ENCODE measurements around the gene ERV3-1.
"Not testable (repeated sequence)": the region's sequence is repeated elsewhere in the genome, so short reads cannot be mapped to it uniquely, and the experiment has no call there.

Gene ERV3-1

DNA sequence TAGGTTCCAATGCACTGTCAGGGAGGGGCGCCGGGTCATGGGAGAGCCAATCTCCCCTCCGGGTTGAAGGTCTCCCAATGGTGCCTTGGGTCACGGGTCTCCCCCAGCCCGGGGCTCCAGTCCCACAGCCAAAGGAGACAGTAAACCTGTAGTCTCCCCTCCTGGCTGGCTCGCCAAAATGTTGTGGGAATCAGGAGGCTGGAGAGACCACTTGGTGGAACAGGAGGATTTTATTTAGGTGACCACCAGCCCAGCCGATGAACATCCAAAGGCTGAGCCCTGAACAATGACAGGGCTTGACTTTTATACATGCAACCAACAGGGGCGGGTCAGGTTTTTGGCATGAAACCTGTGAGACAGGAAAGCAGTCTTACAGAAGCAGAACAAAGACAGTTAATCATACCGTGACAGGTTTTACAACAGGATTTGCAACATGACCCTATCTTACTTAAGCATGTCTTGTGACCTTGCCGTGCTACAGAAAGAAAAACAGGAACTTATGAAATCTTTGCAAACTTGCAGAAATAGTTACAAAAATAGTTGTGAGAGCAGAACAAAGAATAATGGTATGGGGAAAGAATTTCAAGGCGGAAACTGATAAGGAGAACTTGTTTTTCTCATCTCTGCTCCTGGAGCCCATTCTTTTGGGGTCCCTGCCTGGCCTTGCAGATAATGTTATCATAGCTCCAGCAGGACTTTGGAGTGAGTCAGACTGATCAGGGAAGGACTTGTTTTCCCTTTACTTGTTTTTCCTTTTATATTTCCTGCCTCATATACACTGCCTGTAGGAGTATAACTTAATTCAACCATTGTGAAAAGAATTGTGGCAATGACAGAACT is 7.1 kb downstream of the ERV3-1 start:
- DNase-seq (ENCODE audit: low read depth), result no peak

DNA sequence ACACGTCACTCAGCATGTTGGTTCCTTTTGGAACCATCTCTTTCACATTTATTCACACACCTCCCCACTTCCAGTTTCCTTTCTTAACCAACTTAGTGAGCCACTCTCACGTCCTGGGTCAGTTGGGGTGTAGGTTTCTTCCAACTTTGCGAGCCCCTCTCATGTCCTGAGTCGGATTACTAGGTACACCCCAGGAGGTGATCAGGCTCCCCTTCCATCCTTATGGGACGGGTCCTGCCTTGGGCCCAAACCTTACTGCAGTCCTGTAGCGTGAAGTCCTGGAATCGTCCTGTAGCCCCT is 7.7 kb downstream of the ERV3-1 start:
- no peak for DNase-seq (ENCODE audit: low read depth)

DNA sequence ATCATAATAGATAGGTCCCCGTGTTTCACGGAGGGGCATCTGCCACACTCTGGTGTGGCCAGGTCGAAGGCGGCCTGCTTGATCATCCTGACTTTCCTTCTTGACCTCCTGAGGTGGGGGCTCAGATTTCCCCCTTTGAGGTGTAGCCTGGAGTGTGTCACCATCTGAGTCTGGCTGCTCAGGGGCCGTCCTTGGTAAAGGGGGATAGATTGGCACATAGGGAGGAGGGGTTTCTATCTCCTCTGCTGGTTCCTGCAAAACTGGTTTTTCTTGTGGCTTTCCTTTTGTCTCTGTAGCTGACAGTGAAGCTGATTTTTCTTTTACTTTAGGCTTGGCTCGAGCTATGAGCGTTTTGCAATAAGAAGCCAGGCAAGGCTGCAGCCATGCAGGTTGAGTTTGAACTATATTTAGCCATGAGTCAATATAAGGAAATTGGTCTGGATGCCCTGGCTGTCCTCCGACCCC is 8.5 kb downstream of the ERV3-1 start:
- DNase-seq (ENCODE audit: low read depth), result no peak

DNA sequence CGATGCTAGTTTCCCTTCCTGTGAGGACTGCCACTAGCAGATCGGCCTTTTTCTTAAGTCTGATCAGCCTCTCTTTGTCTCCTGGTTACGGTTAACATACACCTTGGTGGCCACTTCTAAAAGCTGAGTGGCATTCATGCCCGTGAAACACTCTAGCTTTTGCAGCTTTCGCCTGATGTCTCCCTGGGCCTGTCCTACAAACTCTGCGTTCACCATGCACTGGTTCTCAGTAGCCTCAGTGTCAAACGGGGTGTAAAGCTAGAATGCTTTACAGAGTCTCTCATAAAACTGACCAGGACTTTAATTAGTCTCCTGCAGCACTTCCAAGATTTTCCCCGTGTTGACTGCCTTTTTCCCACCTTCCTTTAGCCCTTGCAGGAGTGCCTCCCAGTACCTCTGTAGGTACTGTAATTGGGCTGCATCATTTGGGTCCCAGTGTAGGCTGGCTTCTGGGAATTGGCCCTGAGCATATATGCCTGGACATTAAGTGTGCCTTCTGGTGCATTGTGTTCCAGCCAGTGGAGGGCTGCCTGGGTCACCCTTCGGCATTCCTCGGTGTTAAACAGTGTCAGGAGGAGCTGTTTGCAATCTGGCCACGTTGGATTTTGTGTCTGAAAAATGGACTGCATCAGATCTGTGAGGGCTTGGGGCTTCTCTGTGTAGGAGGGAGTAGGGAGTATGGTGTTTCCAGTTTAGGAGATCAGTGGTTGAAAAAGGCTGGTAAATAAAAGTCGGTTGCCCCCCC is 9.2 kb downstream of the ERV3-1 start:
- DNase-seq (ENCODE audit: low read depth), result no peak

DNA sequence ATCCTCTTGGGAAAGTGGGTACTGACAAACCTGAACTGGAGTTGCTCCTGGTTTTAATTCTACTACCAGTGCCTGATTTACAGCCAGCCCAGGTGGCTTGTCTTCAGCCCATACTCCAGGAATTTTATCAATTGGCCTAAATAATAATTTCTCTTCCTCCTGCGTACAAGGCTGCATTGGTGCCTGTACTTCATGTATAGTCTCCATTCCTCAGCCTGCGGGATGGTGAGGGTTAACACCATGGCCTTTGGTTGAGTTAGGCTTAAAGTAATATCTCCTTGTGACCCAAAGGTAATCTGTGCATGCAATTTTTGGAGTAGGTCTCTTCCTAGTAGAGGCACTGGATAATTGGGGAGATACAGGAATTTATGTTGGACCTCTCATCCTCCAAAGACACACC is 10.2 kb downstream of the ERV3-1 start:
- no peak for DNase-seq (ENCODE audit: low read depth)

DNA sequence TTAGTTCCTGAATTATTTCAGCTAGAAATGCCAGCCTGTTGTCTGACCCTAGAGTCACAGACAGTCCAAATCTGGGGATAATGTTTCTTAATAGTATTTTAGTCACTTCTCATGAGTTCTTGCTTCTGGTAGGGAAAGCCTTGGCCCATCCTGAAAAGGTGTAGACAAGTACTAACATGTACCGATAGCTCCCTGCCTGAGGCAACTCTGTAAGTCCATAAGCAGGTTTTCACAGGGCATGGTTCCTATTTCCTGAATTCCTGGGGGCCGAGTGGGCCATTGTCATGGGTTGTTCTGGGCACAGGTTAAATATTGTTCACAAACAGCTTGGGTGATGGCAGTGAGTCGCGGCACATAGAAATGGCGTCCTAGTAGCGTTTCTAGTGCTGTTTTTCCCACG is 12.6 kb downstream of the ERV3-1 start:
- DNase-seq (ENCODE audit: low read depth), result no peak

DNA sequence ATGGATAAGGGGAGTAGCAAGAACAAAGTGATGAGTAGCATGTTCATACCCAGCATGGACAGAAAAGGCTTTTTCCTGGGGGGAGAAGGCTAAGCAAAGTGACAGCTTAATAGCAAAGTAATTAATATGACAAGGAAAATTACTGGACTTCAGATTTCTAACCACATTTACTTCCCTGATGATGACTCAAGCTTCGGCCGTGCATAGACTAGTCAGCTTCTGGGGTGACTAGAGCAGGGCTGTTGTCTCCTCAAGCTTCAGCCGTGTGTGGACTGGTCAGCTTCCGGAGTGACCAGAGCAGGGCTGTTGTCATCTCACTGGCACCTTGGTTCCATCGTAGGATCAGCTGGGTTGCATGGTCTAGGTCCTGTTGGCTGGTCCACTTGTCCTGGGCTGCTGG is 13.5 kb downstream of the ERV3-1 start:
- no peak for DNase-seq (ENCODE audit: low read depth)

DNA sequence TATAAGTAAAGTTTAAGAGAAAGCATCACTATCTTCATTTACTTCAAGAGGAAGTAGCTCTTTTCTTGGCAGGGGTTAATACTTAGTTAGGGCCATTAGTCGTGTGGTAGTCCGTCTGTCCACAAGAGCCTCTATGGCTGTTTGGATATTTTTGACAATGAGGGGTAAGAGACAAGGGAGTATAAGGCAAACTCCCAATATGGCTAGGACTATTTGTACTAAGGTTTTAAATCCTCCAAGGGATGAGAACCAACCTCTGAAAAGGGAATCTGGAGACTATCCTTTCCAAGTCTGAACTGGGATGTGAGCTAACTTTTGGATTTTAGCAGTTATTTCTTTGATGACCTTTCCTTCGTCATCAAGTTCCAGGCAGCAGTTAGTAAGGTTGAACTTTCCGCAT is 15.6 kb downstream of the ERV3-1 start, which contains the start of gene ZNF117:
Gene ZNF117, minus strand, starts transcription at position 101 of the 400 bp plus-strand sequence.
- no peak for DNase-seq (ENCODE audit: low read depth)

DNA sequence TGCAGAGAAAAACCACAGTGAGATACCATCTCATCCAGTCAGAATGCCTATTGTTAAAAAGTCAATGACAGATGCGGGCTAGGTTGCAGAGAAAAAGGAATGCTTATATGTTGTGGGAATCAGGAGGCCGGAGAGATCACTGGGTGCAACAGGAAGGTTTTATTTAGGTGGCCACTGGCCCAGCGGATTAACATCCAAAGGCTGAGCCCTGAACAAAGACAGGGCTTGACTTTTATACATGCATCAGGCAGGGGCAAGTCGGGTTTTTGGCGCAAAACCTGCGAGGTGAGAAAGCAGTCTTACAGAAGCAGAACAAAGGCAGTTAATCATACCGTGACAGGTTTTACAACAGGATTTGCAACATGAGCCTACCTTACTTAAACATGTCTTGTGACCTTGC is 16.3 kb downstream of the ERV3-1 start:
- DNase-seq (ENCODE audit: low read depth), result no peak

DNA sequence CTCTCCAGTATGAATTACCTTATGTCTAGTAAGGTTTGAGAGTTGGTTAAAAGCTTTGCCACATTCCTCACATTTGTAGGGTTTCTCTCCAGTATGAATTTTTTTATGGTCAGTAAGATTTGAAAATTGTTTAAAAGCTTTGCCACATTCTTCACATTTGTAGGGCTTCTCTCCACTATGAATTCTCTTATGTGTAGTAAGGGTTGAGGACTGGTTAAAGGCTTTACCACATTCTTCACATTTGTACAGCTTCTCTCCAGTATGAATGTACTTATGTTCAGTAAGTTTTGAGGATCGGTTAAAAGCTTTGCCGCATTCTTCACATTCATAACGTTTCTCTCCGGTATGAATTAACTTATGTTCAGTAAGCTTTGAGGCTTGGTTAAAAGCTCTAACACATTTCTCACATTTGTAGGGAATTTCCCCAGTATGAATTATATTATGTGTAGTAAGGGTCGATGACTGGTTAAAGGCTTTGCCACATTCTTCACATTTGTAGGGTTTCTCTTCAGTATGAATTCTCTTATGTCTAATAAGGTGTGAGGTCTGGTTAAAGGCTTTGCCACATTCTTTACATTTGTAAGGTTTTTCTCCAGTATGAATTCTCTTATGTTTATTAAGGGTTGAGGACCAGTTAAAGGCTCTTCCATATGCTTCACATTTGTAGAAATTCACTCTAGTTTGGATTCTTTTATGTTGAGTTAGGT is 27.8 kb downstream of the ERV3-1 start:
- no peak for DNase-seq (ENCODE audit: low read depth)

DNA sequence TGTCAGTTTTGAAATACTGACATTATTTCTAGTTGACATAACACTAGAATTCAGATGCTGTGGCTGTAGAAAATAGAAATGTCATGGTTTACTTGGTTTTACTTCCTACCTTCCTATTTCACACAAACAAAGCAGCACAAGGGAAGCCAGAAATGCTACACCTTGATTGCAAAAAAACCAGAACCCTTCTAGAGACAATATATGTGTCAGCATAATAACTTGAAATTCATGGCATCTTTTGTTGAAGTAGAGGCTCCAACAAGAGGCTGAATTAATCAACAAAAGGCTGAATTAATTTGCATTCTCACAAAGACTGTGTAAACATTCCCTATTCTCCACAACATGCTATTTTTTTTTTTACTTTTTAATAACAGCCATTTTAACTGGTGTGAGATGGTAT is 40.9 kb downstream of the ERV3-1 start:
- no peak for DNase-seq (ENCODE audit: low read depth)

DNA sequence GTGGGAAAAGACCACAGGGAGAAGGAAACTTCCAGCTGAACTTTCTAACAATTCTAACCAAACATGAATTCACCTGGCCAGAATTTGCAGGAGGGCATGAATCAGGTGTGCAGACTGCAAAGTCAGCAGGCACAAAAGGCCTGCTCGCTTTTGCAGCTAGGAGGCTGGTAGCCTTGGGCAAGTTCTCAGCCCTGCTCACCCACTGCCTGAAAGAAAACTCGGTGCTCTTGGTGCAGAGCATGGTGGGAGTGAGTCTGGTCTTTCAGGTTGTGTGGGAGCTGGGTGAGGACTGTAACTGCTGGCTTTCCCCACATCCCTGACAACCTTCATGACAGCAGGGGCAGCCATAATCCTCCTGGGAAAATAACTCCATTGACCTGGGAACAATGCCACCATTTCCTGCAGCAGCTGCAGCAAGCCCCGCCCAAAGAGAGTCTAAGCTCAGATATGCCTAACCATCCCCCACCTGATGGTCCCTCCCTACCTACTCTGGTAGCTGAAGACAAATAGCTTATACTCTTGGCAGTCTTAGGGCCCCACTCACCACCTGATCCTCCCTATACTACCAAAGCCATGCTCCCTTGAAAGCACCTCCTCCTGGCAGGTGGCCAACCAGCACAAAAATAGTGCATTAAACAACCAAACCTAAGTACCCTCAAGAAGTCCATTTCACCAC is 47.3 kb downstream of the ERV3-1 start:
- DNase-seq (ENCODE audit: low read depth), result no peak

DNA sequence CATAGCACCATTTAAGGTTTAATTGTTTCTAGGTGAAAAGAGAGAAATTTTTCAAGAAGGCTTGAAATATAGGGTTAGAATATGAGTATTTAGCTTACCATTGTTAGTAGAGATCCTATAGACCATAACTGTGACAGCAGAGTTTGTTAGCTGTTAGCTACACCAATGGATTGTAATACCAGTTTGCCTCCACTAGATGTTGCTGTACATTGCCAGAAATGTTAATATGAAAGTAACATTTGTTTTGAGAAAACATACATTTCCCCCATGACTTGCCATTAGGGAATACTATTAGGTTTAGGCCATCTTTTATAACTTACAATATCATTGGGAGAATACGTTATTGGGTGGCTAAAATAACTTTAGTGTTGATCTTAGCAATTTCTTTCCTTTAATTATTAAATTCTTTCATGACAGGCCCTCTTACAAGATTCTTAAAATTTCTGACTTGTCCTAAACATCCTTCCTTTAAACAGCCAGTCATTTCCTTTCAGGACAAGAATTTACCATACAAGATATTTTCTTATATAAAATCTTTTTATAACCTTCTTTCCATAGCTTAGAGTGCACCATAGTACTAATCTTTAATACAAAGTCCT is 55.1 kb downstream of the ERV3-1 start:
- no peak for DNase-seq (ENCODE audit: low read depth)

DNA sequence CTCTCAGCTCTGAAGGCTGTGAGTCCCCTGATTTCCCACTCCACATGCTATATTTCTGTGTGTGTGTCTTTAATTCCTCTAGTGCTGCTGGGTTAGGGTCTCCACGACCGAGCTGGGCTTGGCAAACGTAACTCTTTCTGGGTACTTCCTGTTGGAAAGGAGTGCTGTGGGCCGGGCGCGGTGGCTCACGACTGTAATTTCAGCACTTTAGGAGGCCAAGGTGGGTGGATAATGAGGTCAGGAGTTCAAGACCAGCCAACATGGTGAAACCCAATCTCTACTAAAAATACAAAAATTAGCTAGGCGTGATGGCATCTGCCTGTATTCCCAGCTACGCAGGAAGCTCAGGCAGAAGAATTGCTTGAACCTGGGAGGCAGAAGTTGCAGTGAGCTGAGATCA is 55.8 kb downstream of the ERV3-1 start:
- DNase-seq (ENCODE audit: low read depth), result not testable (repeated sequence)

DNA sequence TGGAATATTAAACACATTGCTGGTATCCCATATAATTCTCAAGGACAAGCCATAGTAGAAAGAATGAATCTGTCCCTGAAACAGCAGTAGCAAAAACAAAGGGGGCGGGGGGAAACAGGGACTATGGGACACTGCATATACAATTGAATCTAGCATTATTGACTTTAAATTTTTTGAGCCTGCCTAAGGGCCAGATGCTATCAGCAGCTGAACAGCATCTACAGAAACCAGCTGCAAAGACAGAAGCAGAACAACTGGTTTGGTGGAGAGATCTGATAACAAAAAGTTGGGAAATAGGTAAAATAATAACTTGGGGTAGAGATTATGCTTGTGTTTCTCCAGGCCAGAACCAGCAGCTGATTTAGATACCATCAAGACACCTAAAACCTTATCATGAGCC is 57.7 kb downstream of the ERV3-1 start:
- not testable (repeated sequence) for DNase-seq (ENCODE audit: low read depth)

DNA sequence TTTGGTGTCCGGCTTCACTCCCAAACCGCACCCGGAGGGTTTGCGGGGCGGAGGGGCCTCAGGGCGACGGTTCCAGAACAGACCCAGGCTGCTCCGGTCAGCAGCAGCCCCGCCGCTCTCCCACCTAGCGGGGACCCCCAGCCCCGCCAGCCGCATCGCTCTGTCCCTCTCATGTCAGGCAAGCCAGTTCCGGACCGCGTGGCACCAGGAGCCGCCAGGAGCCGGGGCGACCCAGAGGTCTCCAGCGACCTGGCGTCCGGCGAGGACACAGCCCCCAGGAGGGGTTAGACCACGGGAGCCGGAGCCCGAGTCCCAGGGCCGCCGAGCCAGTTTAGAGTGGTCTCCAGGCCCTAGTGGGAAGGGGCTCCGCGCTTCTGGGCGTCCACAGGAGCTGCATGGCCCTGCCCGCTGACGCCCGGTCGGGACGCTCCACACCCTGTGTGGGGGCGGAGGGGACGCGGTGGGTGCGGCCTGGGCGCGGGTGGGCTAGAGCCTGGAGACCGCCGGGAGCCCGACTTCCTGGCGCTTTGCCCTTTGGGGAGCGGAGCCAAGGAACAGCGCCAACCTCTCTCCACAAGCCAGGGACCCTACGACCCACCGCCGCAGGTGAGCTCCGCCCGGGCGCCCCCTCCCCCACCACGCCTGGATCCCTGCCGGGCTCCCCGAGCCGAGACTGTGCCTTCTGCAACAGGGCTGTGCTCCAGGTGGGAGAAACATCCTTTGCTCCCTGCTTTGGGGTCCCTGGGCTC is 59.1 kb downstream of the ERV3-1 start:
- DNase-seq (ENCODE audit: low read depth), result no peak

DNA sequence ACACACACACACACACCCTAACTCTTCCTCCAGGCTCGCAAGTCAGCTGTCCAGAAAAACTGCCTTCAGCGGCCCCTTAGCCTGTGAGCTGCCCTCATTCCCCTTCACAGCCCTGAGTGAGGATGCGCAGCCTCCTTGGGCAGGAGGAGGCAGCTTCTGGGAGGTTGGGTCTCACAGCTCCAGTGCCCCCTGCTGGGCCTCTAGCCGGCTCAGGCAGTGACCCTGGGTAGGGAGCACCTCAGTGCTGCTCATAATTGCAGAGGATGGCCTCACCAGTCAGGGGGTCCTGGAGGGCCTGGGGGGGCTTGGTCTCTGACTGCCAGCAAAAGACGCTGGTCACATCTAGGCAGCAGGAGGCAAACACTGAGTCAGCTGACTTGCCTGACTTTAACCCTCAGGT is 59.7 kb downstream of the ERV3-1 start:
- DNase-seq (ENCODE audit: low read depth), result no peak

DNA sequence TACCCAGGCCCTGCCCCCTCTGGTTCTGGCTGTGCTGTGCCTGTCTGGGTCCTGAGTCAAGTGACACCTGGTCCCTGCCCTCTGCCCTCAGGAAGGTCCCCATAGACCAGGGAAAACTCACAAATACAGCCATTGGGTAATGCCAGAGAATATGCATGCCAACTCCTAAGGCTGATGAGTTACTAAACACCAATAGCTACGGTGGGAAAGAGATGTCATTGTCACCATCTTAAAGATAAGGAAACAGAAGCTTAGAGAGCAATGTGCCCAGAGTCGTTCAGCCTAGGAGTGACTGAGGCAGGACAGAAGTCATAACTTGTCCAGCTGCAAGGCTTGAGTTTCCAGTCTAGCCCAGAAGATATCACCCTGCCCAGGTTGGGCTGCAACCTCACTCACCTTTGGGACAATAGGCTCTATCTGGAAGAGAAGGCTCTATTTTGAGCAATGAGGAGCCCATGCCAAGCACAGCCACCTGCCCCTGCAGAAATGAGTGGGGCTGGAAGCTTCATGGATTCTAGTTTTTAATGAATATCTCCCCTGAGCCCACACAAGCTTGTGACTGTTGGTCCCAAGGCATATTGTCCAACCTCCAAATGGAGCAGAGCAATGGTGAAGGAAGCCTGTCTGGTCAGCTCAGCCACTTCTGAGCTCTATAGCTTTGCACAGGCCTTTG is 60.8 kb downstream of the ERV3-1 start:
- no peak for DNase-seq (ENCODE audit: low read depth)

DNA sequence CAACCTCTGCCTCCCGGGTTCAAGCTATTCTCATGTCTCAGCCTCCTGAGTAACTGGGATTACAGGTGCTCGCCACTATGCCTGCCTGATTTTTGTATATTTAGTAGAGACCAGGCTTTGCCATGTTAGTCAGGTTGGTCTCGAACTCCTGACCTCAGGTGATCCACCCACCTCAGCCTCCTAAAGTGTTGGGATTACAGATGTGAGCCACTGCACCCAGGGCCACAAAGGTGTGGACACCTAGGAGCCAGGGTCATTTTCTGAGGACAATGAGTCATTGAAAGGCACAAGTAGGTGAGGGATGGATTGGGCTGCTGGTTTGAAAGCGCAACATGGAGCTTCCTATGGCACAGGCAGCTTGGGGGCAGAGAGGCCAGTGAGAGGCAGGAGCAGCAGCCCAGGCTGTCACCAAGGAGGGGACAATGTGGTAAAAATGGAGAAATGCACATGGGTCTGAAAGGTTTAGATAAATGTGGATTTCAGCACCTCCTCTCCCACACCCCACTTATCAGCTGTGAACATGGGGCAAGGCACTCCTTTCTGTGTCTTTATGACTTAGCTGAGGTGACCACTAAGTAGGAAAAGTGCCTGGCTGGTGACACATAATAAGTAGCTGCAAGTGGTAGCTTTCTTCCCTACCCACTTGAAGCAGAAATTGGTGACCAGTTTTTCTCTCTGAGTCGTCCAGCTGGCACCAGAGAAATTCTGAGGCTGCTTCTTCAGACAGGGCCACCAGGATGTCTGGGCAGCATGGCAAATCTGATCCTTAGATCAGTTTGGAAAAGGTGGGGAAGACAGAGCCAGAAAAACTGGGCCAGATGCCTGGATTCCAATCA is 61.6 kb downstream of the ERV3-1 start:
- not testable (repeated sequence) for DNase-seq (ENCODE audit: low read depth)
